Activated T-helper 2 cell treated with anti-CD3 and anti-CD28 coated beads, Interferon-gamma antibody, Interleukin-2, Interleukin-4, amounts not matched to agents 10 μg/mL and 5 μg/mL and 100 μg/mL, durations not matched to agents 14 hours and 24 hours and 36 hours (primary cell): ENCODE measurements around the gene RRN3. TPM values are rescaled to one million over a fixed set of nuclear protein-coding genes. Genes with fewer than 3 reads are reported as not detected.
"Not testable (repeated sequence)": the region's sequence is repeated elsewhere in the genome, so short reads cannot be mapped to it uniquely, and the experiment has no call there.

ENCODE experiments used
- DNase-seq: peaks from one replicate; pipeline ENCODE4 v3.0.0; 2021; ENCODE audit warnings: low spot score
- H3K27ac Mint-ChIP-seq: one replicate; pipeline ENCODE4 v1.8.0; 2021; ENCODE audit warnings: mixed read lengths
- H3K27me3 Mint-ChIP-seq: one replicate; pipeline ENCODE4 v1.8.0; 2021; ENCODE audit warnings: low read depth, mixed read lengths
- H3K36me3 Mint-ChIP-seq: one replicate; pipeline ENCODE4 v1.8.0; 2021; ENCODE audit warnings: low read depth, mixed read lengths
- H3K4me1 Mint-ChIP-seq: one replicate; pipeline ENCODE4 v1.8.0; 2021; ENCODE audit warnings: low read depth, mixed read lengths
- H3K4me3 Mint-ChIP-seq: one replicate; pipeline ENCODE4 v1.8.0; 2021; ENCODE audit warnings: low read depth, mild to moderate bottlenecking, moderate library complexity, mixed read lengths
- H3K9me3 Mint-ChIP-seq: one replicate; pipeline ENCODE4 v1.8.0; 2021; ENCODE audit warnings: mixed read lengths
- intact Hi-C: fragments of 100-400 bp; cut with micrococcal nuclease; formaldehyde crosslinking; loops from one replicate; pipeline ENCODE4 v1.15.1; 2023
- total RNA-seq: library from RNA; stranded (reverse); gene quantifications from 2 replicates; pipeline ENCODE4 v1.2.3, GENCODE V29; 2022

RRN3 gene
- total RNA-seq, 1 donor from 2014 or later: 37.5 TPM

- DNase-seq, H3K27ac Mint-ChIP-seq, H3K4me3 Mint-ChIP-seq, H3K9me3 Mint-ChIP-seq, intact Hi-C loops, H3K4me1 Mint-ChIP-seq, H3K27me3 Mint-ChIP-seq: not testable (repeated sequence)
- peaks cover 46% of the 10 kb centered on the region for H3K36me3 Mint-ChIP-seq
Measured at GRCh38 chr16:15025234-15025951, 68.7 kb downstream of the RRN3 start.

- H3K27me3 Mint-ChIP-seq, DNase-seq, H3K9me3 Mint-ChIP-seq, intact Hi-C loops, H3K4me3 Mint-ChIP-seq, H3K27ac Mint-ChIP-seq, H3K4me1 Mint-ChIP-seq: not testable (repeated sequence)
- peaks cover 45% of the 10 kb centered on the region for H3K36me3 Mint-ChIP-seq
Measured at GRCh38 chr16:15024858-15025199, 69.2 kb downstream of the RRN3 start.

GRCh38 chr16:15023381-15024077 lies 70.5 kb downstream of the RRN3 start:
- H3K9me3 Mint-ChIP-seq, DNase-seq, H3K4me3 Mint-ChIP-seq, H3K4me1 Mint-ChIP-seq, H3K27me3 Mint-ChIP-seq, H3K27ac Mint-ChIP-seq, intact Hi-C loops: not testable (repeated sequence)
- peaks cover 49% of the 10 kb centered on the region for H3K36me3 Mint-ChIP-seq

DNA sequence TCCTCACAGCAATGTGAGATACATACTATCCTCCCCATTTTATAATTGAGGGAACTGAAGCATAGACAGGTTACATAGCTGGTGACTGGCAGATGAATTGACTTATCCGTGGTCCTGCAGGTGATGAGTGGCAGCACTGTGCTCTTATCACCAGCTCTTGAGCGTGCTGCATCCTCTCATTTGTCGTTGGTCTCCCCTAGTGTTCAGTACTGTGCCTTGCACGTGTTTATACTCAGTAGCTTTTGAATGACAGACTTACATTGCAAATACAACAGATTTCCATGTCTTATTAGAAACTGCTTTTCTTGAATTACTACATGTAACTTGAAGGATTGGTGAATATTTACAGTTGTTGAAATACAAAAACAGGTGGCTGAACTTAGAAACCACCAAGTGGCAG lies 71.9 kb downstream of the RRN3 start:
- H3K27me3 Mint-ChIP-seq, H3K4me3 Mint-ChIP-seq, H3K9me3 Mint-ChIP-seq, intact Hi-C loops, H3K4me1 Mint-ChIP-seq, H3K27ac Mint-ChIP-seq: not testable (repeated sequence)
- peaks cover 51% of the 10 kb centered on the region for H3K36me3 Mint-ChIP-seq
- DNase-seq: peak; percentile 40

GRCh38 chr16:15021429-15021828 lies 72.6 kb downstream of the RRN3 start:
- H3K4me3 Mint-ChIP-seq, H3K4me1 Mint-ChIP-seq, H3K27me3 Mint-ChIP-seq, DNase-seq, intact Hi-C loops, H3K27ac Mint-ChIP-seq, H3K9me3 Mint-ChIP-seq: not testable (repeated sequence)
- peaks cover 56% of the 10 kb centered on the region for H3K36me3 Mint-ChIP-seq

DNA sequence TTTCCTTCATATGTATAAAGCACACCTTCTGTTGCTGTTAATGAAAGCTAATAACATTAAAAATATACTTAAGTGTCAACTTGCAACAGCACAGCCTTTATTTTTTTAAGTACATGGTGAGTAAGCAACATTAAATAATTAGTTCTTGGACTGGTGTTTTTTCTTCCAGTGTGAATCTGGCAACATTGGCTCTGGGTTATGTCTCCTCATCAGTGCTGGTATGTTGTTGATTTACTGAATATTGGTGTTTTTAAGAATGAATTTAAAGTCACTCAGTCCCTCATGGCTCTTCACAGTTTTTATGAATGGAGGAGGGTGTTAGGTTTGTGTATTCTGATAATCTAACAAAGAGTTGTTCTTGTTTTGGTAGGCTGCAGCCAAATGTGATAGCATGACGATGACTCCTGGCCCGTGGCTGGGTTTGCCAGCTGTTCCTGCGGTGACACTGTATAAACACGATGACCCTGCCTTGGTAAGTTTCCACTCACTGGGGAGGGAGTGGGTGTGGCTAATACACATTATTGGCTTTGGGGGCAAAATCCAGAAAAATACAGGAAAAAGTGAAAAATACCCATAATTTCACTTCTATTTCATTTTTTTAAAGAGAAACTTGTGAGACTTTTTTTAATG lies 77.0 kb downstream of the RRN3 start:
- intact Hi-C loops, H3K27me3 Mint-ChIP-seq, H3K9me3 Mint-ChIP-seq, DNase-seq, H3K4me1 Mint-ChIP-seq, H3K4me3 Mint-ChIP-seq, H3K27ac Mint-ChIP-seq: not testable (repeated sequence)
- peaks cover 50% of the 10 kb centered on the region for H3K36me3 Mint-ChIP-seq

DNA sequence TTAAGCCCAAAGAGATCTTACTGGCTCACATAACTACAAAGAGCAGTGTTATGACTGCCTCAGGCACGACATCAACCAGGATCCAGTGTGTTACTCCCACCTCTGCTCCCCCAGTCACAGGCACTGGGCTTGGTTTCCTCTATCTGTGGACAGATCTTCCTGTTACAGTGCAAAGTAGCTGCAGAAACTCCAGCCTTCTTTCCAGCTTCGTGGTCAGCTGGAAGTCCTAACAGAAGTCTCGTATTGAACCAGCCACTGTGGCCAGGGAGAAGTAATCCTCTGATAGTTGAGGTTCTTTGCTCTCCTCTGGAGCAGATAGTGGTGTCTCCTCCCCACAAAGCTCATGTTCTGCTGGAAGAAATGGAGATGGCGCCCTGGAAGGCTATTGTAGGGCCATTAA lies 77.7 kb downstream of the RRN3 start:
- H3K4me3 Mint-ChIP-seq, H3K4me1 Mint-ChIP-seq, H3K27me3 Mint-ChIP-seq, H3K27ac Mint-ChIP-seq, intact Hi-C loops, H3K9me3 Mint-ChIP-seq, DNase-seq: not testable (repeated sequence)
- H3K36me3 Mint-ChIP-seq: peaks cover 47% of the 10 kb centered on the region

- H3K4me1 Mint-ChIP-seq, DNase-seq, H3K27me3 Mint-ChIP-seq: not testable (repeated sequence)
Measured at GRCh38 chr16:15015671-15016070, 78.4 kb downstream of the RRN3 start.

GRCh38 chr16:15012941-15013340 lies 81.1 kb downstream of the RRN3 start:
- H3K4me1 Mint-ChIP-seq, H3K27ac Mint-ChIP-seq, H3K9me3 Mint-ChIP-seq, H3K4me3 Mint-ChIP-seq, H3K27me3 Mint-ChIP-seq, DNase-seq, intact Hi-C loops: not testable (repeated sequence)
- H3K36me3 Mint-ChIP-seq: peaks cover 53% of the 10 kb centered on the region

More at GRCh38 chr16:15015671-15016070, 78.4 kb downstream of the RRN3 start:
- intact Hi-C loops, H3K27ac Mint-ChIP-seq, H3K4me3 Mint-ChIP-seq, H3K9me3 Mint-ChIP-seq: not testable (repeated sequence)
- H3K36me3 Mint-ChIP-seq: peaks cover 53% of the 10 kb centered on the region

Other genes starting within 250 kb of the RRN3 start
- 97.9 and 108 TPM in 2 replicates for gene NPIPA1, start 156.8 kb downstream of the RRN3 start, total RNA-seq
- 55.2 and 56.5 TPM in 2 replicates for gene PDXDC1, start 119.2 kb downstream of the RRN3 start, total RNA-seq
- 36.4 and 40.1 TPM in 2 replicates for gene NTAN1, start 38.2 kb downstream of the RRN3 start, total RNA-seq